Hepatocyte (in vitro differentiated cells): ENCODE measurements around the gene KIF3A. TPM values are rescaled to one million over a fixed set of nuclear protein-coding genes. Genes with fewer than 3 reads are reported as not detected.

Experiments used
- DNase-seq: peaks from one replicate; pipeline ENCODE4 v3.0.0-alpha.2; 2016; ENCODE audit warnings: low spot score
- H2AFZ ChIP-seq: fragments of 200-600 bp; sonication (generic); 2 replicates; pipeline ENCODE4 v1.6.0; 2016; ENCODE audit warnings: antibody characterized with exemption, mild to moderate bottlenecking
- H3K27ac ChIP-seq: fragments of 200-600 bp; sonication (generic); 2 replicates; pipeline ENCODE4 v1.5.1; 2016; ENCODE audit warnings: mild to moderate bottlenecking
- H3K27me3 ChIP-seq: fragments of 200-600 bp; sonication (generic); 2 replicates; pipeline ENCODE4 v1.6.1; 2016
- H3K36me3 ChIP-seq: fragments of 200-600 bp; sonication (generic); replicated peaks from 2 replicates; pipeline ENCODE4 v1.5.1; 2016; ENCODE audit warnings: low read depth; ENCODE audit not compliant: insufficient read depth
- H3K4me1 ChIP-seq: fragments of 200-600 bp; sonication (generic); 2 replicates; pipeline ENCODE4 v1.5.1; 2016; ENCODE audit warnings: mild to moderate bottlenecking, moderate library complexity; ENCODE audit not compliant: insufficient read depth
- H3K4me2 ChIP-seq: fragments of 200-600 bp; sonication (generic); 2 replicates; pipeline ENCODE4 v1.6.0; 2016
- H3K4me3 ChIP-seq: fragments of 200-600 bp; sonication (generic); 2 replicates; pipeline ENCODE4 v1.5.1; 2016; ENCODE audit warnings: mild to moderate bottlenecking
- H3K79me2 ChIP-seq: fragments of 200-600 bp; sonication (generic); 2 replicates; pipeline ENCODE4 v1.6.0; 2017; ENCODE audit warnings: mild to moderate bottlenecking
- H3K9me2 ChIP-seq: fragments of 200-600 bp; sonication (generic); replicated peaks from 2 replicates; pipeline ENCODE4 v1.6.0; 2017; ENCODE audit warnings: mild to moderate bottlenecking; ENCODE audit not compliant: insufficient read depth
- H3K9me3 ChIP-seq: fragments of 200-600 bp; sonication (generic); 2 replicates; pipeline ENCODE4 v1.5.1; 2016; ENCODE audit warnings: low read depth, mild to moderate bottlenecking
- H4K20me1 ChIP-seq: fragments of 200-600 bp; sonication (generic); 2 replicates; pipeline ENCODE4 v1.6.0; 2016; ENCODE audit warnings: mild to moderate bottlenecking; ENCODE audit not compliant: insufficient read depth, poor library complexity, severe bottlenecking
- CTCF ChIP-seq: fragments of 200-600 bp; sonication (generic); IDR thresholded peaks from 2 replicates; pipeline ENCODE4 v1.5.1; 2016; ENCODE audit warnings: antibody characterized with exemption, mild to moderate bottlenecking; ENCODE audit not compliant: poor library complexity
- EZH2 ChIP-seq: fragments of 200-600 bp; sonication (generic); IDR thresholded peaks from 2 replicates; pipeline ENCODE4 v1.6.1; 2016; ENCODE audit warnings: antibody characterized with exemption, mild to moderate bottlenecking, borderline replicate concordance
- EZH2phosphoT487 ChIP-seq: fragments of 200-600 bp; sonication (generic); IDR thresholded peaks from one replicate; pipeline ENCODE4 v1.6.1; 2018; ENCODE audit warnings: antibody characterized with exemption, mild to moderate bottlenecking, low read depth, moderate library complexity; ENCODE audit not compliant: unreplicated experiment, severe bottlenecking
- WGBS: methylation state at CpG from one replicate; pipeline ENCODE4 v1.1.6; 2016; ENCODE audit warnings: low lambda C conversion rate; ENCODE audit errors: missing lambda C conversion rate; 5-methylcytosine and 5-hydroxymethylcytosine counted together
- polyA plus RNA-seq: library from polyadenylated mRNA; unstranded; fragments of >200 nt; fragmentation: Nextera tagmentation; extraction: Ambion mirVana; gene quantifications from 2 replicates; pipeline ENCODE4 v1.2.1, GENCODE V29; 2016
- total RNA-seq: library from RNA; depleted of rRNA; stranded (reverse); fragments of >200 nt; gene quantifications from 2 replicates; pipeline ENCODE4 v1.2.3, GENCODE V29; 2014

Gene KIF3A
- total and polyA plus RNA-seq, 2 experiments from 2014 or later = 9.2 to 12.6 TPM

GRCh38 chr5:132739232-132739631 lies 1.9 kb upstream of the KIF3A start:
- Histone ChIP-seq H4K20me1 (no peaks in the 10 kb centered on the region), H3K9me3 (no peaks in the 10 kb centered on the region), H3K27me3 (peaks cover 2% of the 10 kb centered on the region), H3K9me2 (no peaks in the 10 kb centered on the region), H3K4me3 (no peak overlapping the region), H3K4me1 (peaks cover 5% of the 10 kb centered on the region), H3K27ac (no peak overlapping the region), H3K4me2 (no peak overlapping the region), H3K36me3 (no peaks in the 10 kb centered on the region), H2AFZ (no peak overlapping the region), H3K79me2 (peaks cover 26% of the 10 kb centered on the region)
- 91% methylated on average over 1 of the region's 1 CpG for WGBS
- no peak for DNase-seq
- TF ChIP-seq EZH2phosphoT487 (no peak), EZH2 (no peak), CTCF (no peak)

DNA sequence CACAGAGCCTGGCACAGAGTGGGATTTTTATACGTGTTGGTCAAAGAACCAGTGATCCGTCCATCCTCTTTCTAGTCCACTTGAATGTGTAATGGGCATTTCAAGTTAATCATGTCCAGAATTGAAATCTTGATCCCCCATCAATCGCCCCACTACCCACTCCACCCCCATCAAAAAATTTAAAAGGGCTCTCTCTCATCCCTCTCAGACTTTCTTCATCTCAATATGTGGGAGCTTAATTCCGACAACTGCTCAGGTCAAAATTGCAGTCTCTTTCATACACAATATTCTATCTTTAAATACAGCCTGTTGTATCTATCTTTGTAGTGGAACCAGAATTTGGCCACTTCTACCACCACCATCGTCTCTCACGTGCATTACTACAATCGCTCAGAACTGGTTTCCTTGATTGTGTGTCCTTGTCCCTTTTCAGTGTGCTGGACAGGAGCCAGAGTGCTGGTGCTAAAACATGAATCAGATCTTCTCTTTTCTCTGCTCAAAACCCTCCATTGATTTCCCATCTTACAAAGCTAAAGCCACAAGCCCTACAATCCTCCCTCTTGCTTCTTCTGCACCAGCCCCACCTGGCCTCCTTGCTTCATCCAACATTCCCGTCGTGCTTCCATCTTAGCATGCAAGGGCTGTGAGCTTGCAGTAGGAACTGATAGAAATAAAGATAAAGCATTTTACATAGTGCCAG lies 786 bp upstream of the KIF3A start:
- no peaks in the 10 kb centered on the region for H3K9me3 ChIP-seq
- H4K20me1 ChIP-seq = no peaks in the 10 kb centered on the region
- H3K4me2 ChIP-seq = peak overlapping the region; percentile 75
- H3K4me3 ChIP-seq = no peak overlapping the region
- no peak for DNase-seq
- TF ChIP-seq CTCF (no peak), EZH2phosphoT487 (no peak), EZH2 (no peak)
- H2AFZ ChIP-seq = peak overlapping the region; percentile 62
- H3K9me2 ChIP-seq = no peaks in the 10 kb centered on the region
- no peak overlapping the region for H3K27ac ChIP-seq
- H3K4me1 ChIP-seq = peaks cover 5% of the 10 kb centered on the region
- H3K79me2 ChIP-seq = peaks cover 27% of the 10 kb centered on the region
- peaks cover 2% of the 10 kb centered on the region for H3K27me3 ChIP-seq
- WGBS = 77% methylated on average over 9 of the region's 9 CpGs
- H3K36me3 ChIP-seq = no peaks in the 10 kb centered on the region

- Histone ChIP-seq H3K79me2 (peaks cover 27% of the 10 kb centered on the region), H3K9me3 (no peaks in the 10 kb centered on the region), H3K4me2 (no peak overlapping the region), H3K4me1 (peaks cover 5% of the 10 kb centered on the region), H3K4me3 (no peak overlapping the region), H3K27ac (no peak overlapping the region), H2AFZ (no peak overlapping the region), H3K36me3 (no peaks in the 10 kb centered on the region), H3K27me3 (peaks cover under 1% of the 10 kb centered on the region), H4K20me1 (no peaks in the 10 kb centered on the region), H3K9me2 (no peaks in the 10 kb centered on the region)
- DNase-seq = no peak
- no peak for TF ChIP-seq EZH2
- TF ChIP-seq EZH2phosphoT487 = no peak
- TF ChIP-seq CTCF = no peak
- 84% methylated on average over 2 of the region's 2 CpGs for WGBS
Measured at GRCh38 chr5:132734687-132735086, 2.7 kb downstream of the KIF3A start.
